Osteoblast (primary cell): ENCODE results near the gene CACNA1I. TPM values are rescaled to one million over a fixed set of nuclear protein-coding genes. Genes with fewer than 3 reads are reported as not detected.

ENCODE experiments used
- DNase-seq: peaks from one replicate; pipeline ENCODE4 v3.0.0; 2011; ENCODE audit warnings: low spot score, mixed read lengths; ENCODE audit not compliant: insufficient read length; ENCODE audit errors: missing footprints
- H2AFZ ChIP-seq: 2 replicates; pipeline ENCODE4 v1.6.0; 2011; ENCODE audit warnings: mild to moderate bottlenecking, low read length
- H3K27ac ChIP-seq: 2 replicates; pipeline ENCODE4 v1.5.1; 2011; ENCODE audit warnings: mild to moderate bottlenecking, low read depth, low read length, moderate library complexity
- H3K27me3 ChIP-seq: 2 replicates; pipeline ENCODE4 v1.6.0; 2012; ENCODE audit warnings: mild to moderate bottlenecking, control low read depth, inconsistent platforms, low read length, moderate library complexity; ENCODE audit not compliant: insufficient read depth
- H3K36me3 ChIP-seq: 2 replicates; pipeline ENCODE4 v1.5.1; 2011; ENCODE audit warnings: mild to moderate bottlenecking, low read length, control low read depth, moderate library complexity; ENCODE audit not compliant: insufficient read depth
- H3K4me1 ChIP-seq: 2 replicates; pipeline ENCODE4 v1.5.1; 2011; ENCODE audit warnings: mild to moderate bottlenecking, low read length, control low read depth, moderate library complexity; ENCODE audit not compliant: insufficient read depth
- H3K4me2 ChIP-seq: 2 replicates; pipeline ENCODE4 v1.6.0; 2011; ENCODE audit warnings: mild to moderate bottlenecking, low read length; ENCODE audit not compliant: insufficient read depth
- H3K4me3 ChIP-seq: fragments of 200-600 bp; sonication (generic); 3 replicates; pipeline ENCODE4 v1.5.1; 2012; ENCODE audit warnings: mild to moderate bottlenecking, low read length, inconsistent platforms; ENCODE audit not compliant: insufficient read depth
- H3K79me2 ChIP-seq: 2 replicates; pipeline ENCODE4 v1.6.0; 2012; ENCODE audit warnings: mild to moderate bottlenecking, low read length, control low read depth, inconsistent platforms; ENCODE audit not compliant: insufficient read depth
- H3K9me3 ChIP-seq: 2 replicates; pipeline ENCODE4 v1.5.1; 2011; ENCODE audit warnings: low read depth, low read length, control low read depth
- H4K20me1 ChIP-seq: 2 replicates; pipeline ENCODE4 v1.6.0; 2012; ENCODE audit warnings: mild to moderate bottlenecking, low read length, control low read depth; ENCODE audit not compliant: insufficient read depth
- CTCF ChIP-seq: IDR thresholded peaks from 2 replicates; pipeline ENCODE4 v1.5.1; 2011; ENCODE audit warnings: mild to moderate bottlenecking, low read depth, low read length, moderate library complexity; ENCODE audit errors: extremely low read depth
- total RNA-seq: library from RNA; depleted of rRNA; stranded (reverse); fragments of >200 nt; gene quantifications from 2 replicates; pipeline ENCODE4 v1.2.3, GENCODE V29; 2012

Gene CACNA1I
- total RNA-seq, 1 donor = under 0.01 TPM

- Histone ChIP-seq H3K27ac (no peak overlapping the region), H2AFZ (no peak overlapping the region), H3K9me3 (no peaks in the 10 kb centered on the region), H4K20me1 (no peaks in the 10 kb centered on the region), H3K79me2 (no peaks in the 10 kb centered on the region), H3K27me3 (no peaks in the 10 kb centered on the region), H3K4me2 (no peak overlapping the region), H3K4me3 (no peak overlapping the region), H3K36me3 (no peaks in the 10 kb centered on the region), H3K4me1 (no peaks in the 10 kb centered on the region)
- no peak for TF ChIP-seq CTCF
- no peak for DNase-seq
Observed at GRCh38 chr22:39677967-39678366, 107.4 kb downstream of the CACNA1I start.

- H3K4me1 ChIP-seq = no peaks in the 10 kb centered on the region
- no peak overlapping the region for H2AFZ ChIP-seq
- H3K4me3 ChIP-seq = no peak overlapping the region
- H3K27me3 ChIP-seq = no peaks in the 10 kb centered on the region
- no peak overlapping the region for H3K4me2 ChIP-seq
- no peak overlapping the region for H3K27ac ChIP-seq
- no peaks in the 10 kb centered on the region for H3K9me3 ChIP-seq
- no peak for TF ChIP-seq CTCF
- no peaks in the 10 kb centered on the region for H3K36me3 ChIP-seq
- H3K79me2 ChIP-seq = no peaks in the 10 kb centered on the region
- DNase-seq = no peak
- no peaks in the 10 kb centered on the region for H4K20me1 ChIP-seq
Observed at GRCh38 chr22:39678862-39679490, 108.4 kb downstream of the CACNA1I start.

- Histone ChIP-seq H2AFZ (no peak overlapping the region), H4K20me1 (no peaks in the 10 kb centered on the region), H3K9me3 (no peaks in the 10 kb centered on the region), H3K27ac (no peak overlapping the region), H3K79me2 (no peaks in the 10 kb centered on the region), H3K27me3 (no peaks in the 10 kb centered on the region), H3K36me3 (no peaks in the 10 kb centered on the region), H3K4me1 (no peaks in the 10 kb centered on the region), H3K4me3 (no peak overlapping the region), H3K4me2 (no peak overlapping the region)
- DNase-seq = no peak
- no peak for TF ChIP-seq CTCF
Observed at GRCh38 chr22:39679652-39680051, 109.1 kb downstream of the CACNA1I start.

GRCh38 chr22:39680486-39680885 lies 109.9 kb downstream of the CACNA1I start:
- no peaks in the 10 kb centered on the region for H3K79me2 ChIP-seq
- no peaks in the 10 kb centered on the region for H3K9me3 ChIP-seq
- no peak for TF ChIP-seq CTCF
- no peaks in the 10 kb centered on the region for H4K20me1 ChIP-seq
- no peak overlapping the region for H3K4me3 ChIP-seq
- no peak overlapping the region for H3K4me2 ChIP-seq
- no peaks in the 10 kb centered on the region for H3K27me3 ChIP-seq
- DNase-seq = no peak
- no peak overlapping the region for H3K27ac ChIP-seq
- no peaks in the 10 kb centered on the region for H3K36me3 ChIP-seq
- H3K4me1 ChIP-seq = no peaks in the 10 kb centered on the region
- H2AFZ ChIP-seq = no peak overlapping the region
